ENCODE measurements around the gene ELOB.

Gene ELOB

DNA sequence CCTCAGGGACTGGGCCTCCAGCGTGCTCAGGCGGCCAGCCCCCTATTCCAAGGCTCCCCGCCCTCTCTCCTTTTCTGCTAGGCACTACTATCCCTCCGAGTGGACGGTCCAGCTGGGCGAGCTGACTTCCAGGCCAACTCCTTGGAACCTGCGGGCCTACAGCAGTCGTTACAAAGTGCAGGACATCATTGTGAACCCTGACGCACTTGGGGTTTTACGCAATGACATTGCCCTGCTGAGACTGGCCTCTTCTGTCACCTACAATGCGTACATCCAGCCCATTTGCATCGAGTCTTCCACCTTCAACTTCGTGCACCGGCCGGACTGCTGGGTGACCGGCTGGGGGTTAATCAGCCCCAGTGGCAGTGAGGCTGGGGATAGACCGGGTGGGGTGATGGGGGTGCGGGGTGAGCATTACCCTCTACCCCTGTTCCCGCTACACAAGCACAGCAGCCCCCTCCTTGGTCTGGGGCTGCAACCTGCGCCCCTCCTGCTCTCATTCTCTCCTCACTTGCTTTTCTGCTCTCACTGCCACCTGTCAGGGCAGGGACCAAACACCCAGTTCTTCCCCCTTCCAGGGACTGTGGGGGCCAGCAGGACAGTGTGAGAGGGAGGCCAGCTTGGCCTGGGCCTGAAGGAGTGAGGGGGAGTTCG lies 22.3 kb upstream of the ELOB start:
- no peak for TF ChIP-seq CTCF (IDR thresholded peaks at IDR 0.05; ENCODE audit: insufficient read depth, low read depth, low read length, missing control alignments)
- no peak for DNase-seq (ENCODE audit: low read depth)
- no peak overlapping the region for H3K4me3 ChIP-seq (ENCODE audit: low read depth, low read length)

DNA sequence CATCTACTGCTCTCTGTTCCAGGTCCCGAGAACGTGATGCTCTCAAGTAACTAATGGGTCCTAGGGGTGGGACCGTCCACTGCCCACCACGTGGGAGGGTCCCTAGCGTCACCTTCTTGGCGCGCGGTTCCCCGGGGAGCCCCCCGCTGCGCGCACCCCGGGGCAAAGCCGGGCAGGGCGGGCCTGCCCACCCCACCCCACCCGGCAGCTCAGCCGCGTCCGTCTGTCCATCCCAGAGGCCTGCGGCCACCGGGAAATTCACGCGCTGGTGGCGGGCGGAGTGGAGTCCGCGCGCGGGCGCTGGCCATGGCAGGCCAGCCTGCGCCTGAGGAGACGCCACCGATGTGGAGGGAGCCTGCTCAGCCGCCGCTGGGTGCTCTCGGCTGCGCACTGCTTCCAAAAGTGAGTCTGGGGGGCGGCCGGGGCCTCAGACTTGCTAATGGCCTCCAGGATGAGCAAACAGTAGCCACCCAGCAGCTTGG lies 21.7 kb upstream of the ELOB start:
- no peak for TF ChIP-seq CTCF (IDR thresholded peaks at IDR 0.05; ENCODE audit: insufficient read depth, low read depth, low read length, missing control alignments)
- DNase-seq (ENCODE audit: low read depth): no peak

DNA sequence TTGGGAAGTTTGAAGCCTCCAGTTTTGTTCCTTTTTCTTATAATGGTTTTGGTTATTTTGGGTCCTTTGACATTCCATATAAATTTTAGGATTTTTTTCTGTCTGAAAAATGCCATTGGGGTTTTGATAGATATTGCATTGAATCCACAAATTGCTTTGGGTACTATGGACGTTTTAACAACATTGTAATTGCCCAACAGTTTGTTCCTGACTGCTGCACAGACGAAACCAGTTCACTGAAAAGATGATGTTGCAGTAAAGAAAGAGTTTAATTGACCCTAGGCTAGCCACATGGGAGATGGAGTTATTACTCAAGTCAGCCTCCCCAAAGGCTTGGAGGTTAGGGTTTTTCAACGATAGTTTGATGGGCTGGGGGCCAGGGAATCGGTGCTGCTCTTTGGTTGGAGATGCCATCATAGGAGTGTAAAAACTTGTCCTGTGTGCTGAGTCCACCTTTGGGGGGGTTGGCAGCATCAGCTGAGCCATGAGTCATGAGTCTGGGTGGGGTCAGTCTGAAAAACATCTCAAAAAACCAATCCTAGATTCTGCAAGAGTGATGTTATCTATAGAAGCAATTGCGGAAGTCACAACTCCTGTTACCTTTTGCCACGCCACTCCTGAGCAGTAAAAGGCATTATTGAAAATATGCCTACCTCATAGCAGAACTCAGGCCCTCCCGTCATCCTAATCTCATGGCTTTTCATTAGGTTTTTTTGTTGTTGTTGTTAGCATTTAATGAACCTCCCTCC lies 18.5 kb upstream of the ELOB start:
- DNase-seq (ENCODE audit: low read depth): no peak
- TF ChIP-seq CTCF (IDR thresholded peaks at IDR 0.05; ENCODE audit: insufficient read depth, low read depth, low read length, missing control alignments): no peak

More for the DNA sequence above, 21.7 kb upstream of the ELOB start:
- H3K4me3 ChIP-seq (ENCODE audit: low read depth, low read length): no peak overlapping the region

DNA sequence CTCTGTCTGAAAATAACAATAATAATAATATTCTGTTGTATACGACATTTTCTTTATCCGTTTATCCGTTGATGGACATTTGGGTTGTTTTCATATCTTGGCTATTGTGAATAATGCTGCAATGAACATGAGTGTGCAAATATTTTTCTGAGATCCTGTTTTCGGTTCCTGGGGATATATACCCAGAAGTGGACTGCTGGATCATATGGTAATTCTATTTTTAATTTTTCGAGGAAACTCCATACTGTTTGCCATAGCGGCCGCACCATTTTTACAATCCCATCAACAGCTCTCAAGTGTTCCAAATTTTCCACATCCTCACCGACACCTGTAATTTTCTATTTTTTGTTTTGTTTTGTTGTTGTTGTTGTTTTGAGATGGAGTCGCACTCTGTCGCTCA lies 15.9 kb upstream of the ELOB start:
- no peak for DNase-seq (ENCODE audit: low read depth)
- H3K4me3 ChIP-seq (ENCODE audit: low read depth, low read length): no peak overlapping the region
- no peak for TF ChIP-seq CTCF (IDR thresholded peaks at IDR 0.05; ENCODE audit: insufficient read depth, low read depth, low read length, missing control alignments)

More for the DNA sequence above, 18.5 kb upstream of the ELOB start:
- H3K4me3 ChIP-seq (ENCODE audit: low read depth, low read length): no peak overlapping the region

- DNase-seq (ENCODE audit: low read depth): no peak
- TF ChIP-seq CTCF (IDR thresholded peaks at IDR 0.05; ENCODE audit: insufficient read depth, low read depth, low read length, missing control alignments): no peak
- H3K4me3 ChIP-seq (ENCODE audit: low read depth, low read length): no peak overlapping the region
Measured at GRCh38 chr16:2791174-2791573, 14.1 kb upstream of the ELOB start.

DNA sequence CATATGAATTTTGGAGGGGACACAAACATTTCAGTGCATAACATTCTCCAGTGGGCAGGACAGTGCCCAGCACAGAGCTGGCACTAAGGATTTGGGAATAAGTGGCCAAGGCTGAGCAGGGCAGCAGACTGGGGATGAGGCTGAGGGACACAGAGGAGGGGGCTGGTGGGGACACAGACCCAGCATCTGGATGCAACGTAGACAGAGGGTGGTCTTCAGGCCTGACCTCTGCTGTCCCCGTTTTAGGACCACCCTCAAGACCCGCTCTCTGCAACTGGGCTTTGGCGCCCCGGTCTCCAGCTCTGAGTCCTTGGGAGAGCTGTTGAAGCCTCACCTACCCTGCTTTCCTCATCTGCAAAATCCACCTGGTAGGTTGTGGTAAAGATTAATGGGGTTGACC lies 13.6 kb upstream of the ELOB start:
- DNase-seq (ENCODE audit: low read depth): no peak
- no peak overlapping the region for H3K4me3 ChIP-seq (ENCODE audit: low read depth, low read length)
- no peak for TF ChIP-seq CTCF (IDR thresholded peaks at IDR 0.05; ENCODE audit: insufficient read depth, low read depth, low read length, missing control alignments)
